Tibial nerve (tissue), 4 donors: ENCODE results near the gene ABCC4.

Experiments used
- EP300 ChIP-seq, 2 donors: sonication (generic); formaldehyde crosslinking; IDR thresholded peaks; one replicate each; pipeline ENCODE4 v1.6.1; 2017; ENCODE audit warnings: antibody characterized with exemption in 2 of 2, mild to moderate bottlenecking in 1 of 2
- TF ChIP-seq, protein P1 (sequence below), 5 experiments: fragments of 200-600 bp in 3 of 5; fragments of 450-650 bp in 2 of 5; sonication (generic) in 3 of 5; IDR thresholded peaks; one replicate each; pipeline ENCODE4 v1.5.1; 2016 to 2019; ENCODE audit warnings: antibody characterized with exemption in 5 of 5, mild to moderate bottlenecking in 3 of 5, moderate library complexity in 2 of 5

DNA sequence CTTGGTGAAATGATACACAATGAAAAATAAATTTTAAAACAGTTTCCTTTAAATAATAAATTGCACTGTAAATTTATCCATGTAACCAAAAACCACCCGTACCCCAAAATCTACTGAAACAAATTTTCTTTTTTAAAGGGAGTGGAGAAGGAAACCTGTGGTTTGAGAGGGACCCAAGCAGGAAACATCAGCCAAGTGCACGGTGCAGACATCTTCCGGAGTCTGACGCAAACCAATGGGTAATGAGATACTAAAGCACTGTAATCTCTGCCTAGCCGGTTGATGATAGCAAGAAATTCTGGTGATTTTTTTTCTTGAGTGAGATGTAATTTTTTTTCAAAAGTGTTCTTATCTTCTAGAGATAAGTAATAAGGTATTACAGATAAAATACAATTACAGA is 115.4 kb downstream of the ABCC4 start:
- TF ChIP-seq, protein P1, sequence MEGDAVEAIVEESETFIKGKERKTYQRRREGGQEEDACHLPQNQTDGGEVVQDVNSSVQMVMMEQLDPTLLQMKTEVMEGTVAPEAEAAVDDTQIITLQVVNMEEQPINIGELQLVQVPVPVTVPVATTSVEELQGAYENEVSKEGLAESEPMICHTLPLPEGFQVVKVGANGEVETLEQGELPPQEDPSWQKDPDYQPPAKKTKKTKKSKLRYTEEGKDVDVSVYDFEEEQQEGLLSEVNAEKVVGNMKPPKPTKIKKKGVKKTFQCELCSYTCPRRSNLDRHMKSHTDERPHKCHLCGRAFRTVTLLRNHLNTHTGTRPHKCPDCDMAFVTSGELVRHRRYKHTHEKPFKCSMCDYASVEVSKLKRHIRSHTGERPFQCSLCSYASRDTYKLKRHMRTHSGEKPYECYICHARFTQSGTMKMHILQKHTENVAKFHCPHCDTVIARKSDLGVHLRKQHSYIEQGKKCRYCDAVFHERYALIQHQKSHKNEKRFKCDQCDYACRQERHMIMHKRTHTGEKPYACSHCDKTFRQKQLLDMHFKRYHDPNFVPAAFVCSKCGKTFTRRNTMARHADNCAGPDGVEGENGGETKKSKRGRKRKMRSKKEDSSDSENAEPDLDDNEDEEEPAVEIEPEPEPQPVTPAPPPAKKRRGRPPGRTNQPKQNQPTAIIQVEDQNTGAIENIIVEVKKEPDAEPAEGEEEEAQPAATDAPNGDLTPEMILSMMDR (IDR thresholded peaks at IDR 0.05): no peak
- no peak for TF ChIP-seq EP300 (IDR thresholded peaks at IDR 0.05)
